ENCODE results near the gene ERG28. TPM values are rescaled to one million over a fixed set of nuclear protein-coding genes. Genes with fewer than 3 reads are reported as not detected.

ERG28 gene
- total and polyA plus RNA-seq, 2 of the 13 experiments (the other 11 are each of a cell fraction or from before 2014, with no cell fraction given), result 27.3 to 32.3 TPM

GRCh38 chr14:75654127-75654732, 6.4 kb downstream of the ERG28 start (continued):
- TF ChIP-seq ZUFSP (CRISPR knock-in tag; IDR thresholded peaks at IDR 0.05; ENCODE audit: borderline replicate concordance), result no peak
- TF ChIP-seq TBX2 (CRISPR knock-in tag; IDR thresholded peaks at IDR 0.05; ENCODE audit: borderline replicate concordance), result no peak
- no peak for TF ChIP-seq GATAD1 (CRISPR knock-in tag; IDR thresholded peaks at IDR 0.05)
- no peak for TF ChIP-seq IRX3 (CRISPR knock-in tag; IDR thresholded peaks at IDR 0.05; ENCODE audit: borderline replicate concordance, low read depth)
- TF ChIP-seq, protein P1, sequence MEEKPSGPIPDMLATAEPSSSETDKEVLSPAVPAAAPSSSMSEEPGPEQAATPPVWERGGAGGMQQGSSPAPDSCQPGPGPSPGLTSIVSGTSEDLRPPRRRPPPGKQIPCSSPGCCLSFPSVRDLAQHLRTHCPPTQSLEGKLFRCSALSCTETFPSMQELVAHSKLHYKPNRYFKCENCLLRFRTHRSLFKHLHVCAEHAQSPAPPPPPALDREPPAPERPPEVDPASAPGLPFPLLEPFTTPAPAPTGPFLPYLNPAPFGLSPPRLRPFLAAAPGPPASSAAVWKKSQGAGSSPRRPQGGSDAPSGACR (CRISPR knock-in tag; IDR thresholded peaks at IDR 0.05), result no peak
- TF ChIP-seq TRIM24 (CRISPR knock-in tag; IDR thresholded peaks at IDR 0.05), result no peak
- TF ChIP-seq SRSF9 (IDR thresholded peaks at IDR 0.05; ENCODE audit: borderline replicate concordance, insufficient read depth, low read depth, low read length, poor library complexity, severe bottlenecking), result no peak
- TF ChIP-seq, protein P2, sequence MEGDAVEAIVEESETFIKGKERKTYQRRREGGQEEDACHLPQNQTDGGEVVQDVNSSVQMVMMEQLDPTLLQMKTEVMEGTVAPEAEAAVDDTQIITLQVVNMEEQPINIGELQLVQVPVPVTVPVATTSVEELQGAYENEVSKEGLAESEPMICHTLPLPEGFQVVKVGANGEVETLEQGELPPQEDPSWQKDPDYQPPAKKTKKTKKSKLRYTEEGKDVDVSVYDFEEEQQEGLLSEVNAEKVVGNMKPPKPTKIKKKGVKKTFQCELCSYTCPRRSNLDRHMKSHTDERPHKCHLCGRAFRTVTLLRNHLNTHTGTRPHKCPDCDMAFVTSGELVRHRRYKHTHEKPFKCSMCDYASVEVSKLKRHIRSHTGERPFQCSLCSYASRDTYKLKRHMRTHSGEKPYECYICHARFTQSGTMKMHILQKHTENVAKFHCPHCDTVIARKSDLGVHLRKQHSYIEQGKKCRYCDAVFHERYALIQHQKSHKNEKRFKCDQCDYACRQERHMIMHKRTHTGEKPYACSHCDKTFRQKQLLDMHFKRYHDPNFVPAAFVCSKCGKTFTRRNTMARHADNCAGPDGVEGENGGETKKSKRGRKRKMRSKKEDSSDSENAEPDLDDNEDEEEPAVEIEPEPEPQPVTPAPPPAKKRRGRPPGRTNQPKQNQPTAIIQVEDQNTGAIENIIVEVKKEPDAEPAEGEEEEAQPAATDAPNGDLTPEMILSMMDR (CRISPR knock-in tag; IDR thresholded peaks at IDR 0.05), result peak; percentile 93
- peak; percentile 98 for TF ChIP-seq SMC3 (IDR thresholded peaks at IDR 0.05; ENCODE audit: low read length)
- no peak for TF ChIP-seq TRIM22 (IDR thresholded peaks at IDR 0.05)
- TF ChIP-seq ZNF12 (CRISPR knock-in tag; IDR thresholded peaks at IDR 0.05), result no peak
- TF ChIP-seq ARNT2 (CRISPR knock-in tag; IDR thresholded peaks at IDR 0.05; ENCODE audit: low read depth), result no peak
- TF ChIP-seq ZFP36L1 (CRISPR knock-in tag; IDR thresholded peaks at IDR 0.05), result 0 out of 2 replicates have a peak, but pooled peaks have one; percentile 20
- 0 out of 2 replicates have a peak, but pooled peaks have one; percentile 20 for TF ChIP-seq PPARG (CRISPR knock-in tag; conservative IDR thresholded peaks at IDR 0.05)
- TF ChIP-seq ZMYM3 (CRISPR knock-in tag; IDR thresholded peaks at IDR 0.05), result no peak
- peak; percentile 28 for TF ChIP-seq XRCC5 (optimal IDR thresholded peaks at IDR 0.05; ENCODE audit: low read length)
- TF ChIP-seq ZNF331 (CRISPR knock-in tag; IDR thresholded peaks at IDR 0.05), result 0 out of 2 replicates have a peak, but pooled peaks have one; percentile 21
- TF ChIP-seq, protein P3, sequence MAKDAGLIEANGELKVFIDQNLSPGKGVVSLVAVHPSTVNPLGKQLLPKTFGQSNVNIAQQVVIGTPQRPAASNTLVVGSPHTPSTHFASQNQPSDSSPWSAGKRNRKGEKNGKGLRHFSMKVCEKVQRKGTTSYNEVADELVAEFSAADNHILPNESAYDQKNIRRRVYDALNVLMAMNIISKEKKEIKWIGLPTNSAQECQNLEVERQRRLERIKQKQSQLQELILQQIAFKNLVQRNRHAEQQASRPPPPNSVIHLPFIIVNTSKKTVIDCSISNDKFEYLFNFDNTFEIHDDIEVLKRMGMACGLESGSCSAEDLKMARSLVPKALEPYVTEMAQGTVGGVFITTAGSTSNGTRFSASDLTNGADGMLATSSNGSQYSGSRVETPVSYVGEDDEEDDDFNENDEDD (CRISPR knock-in tag; IDR thresholded peaks at IDR 0.05; ENCODE audit: borderline replicate concordance), result no peak
- TF ChIP-seq ZNF574 (CRISPR knock-in tag; IDR thresholded peaks at IDR 0.05), result peak; percentile 36; the same call in 1 of the 2 replicates
- TF ChIP-seq FOSL2 (CRISPR knock-in tag; IDR thresholded peaks at IDR 0.05), result peak; percentile 50; the same call in 1 of the 2 replicates

Data from HepG2 (cell line).